Stomach (tissue), 9 donors: ENCODE results near the gene SIGLECL1. TPM values are rescaled to one million over a fixed set of nuclear protein-coding genes. Genes with fewer than 3 reads are reported as not detected.

ENCODE experiments used
- DNase-seq, 2 donors: peaks; one replicate each; pipeline versions ENCODE4 v3.0.0 to v3.0.0-alpha.2; 2013 to 2019
- H3K27ac ChIP-seq, 5 donors: fragments of 200-600 bp in 4 of 5; sonication (generic) in 4 of 5; one replicate each; pipeline ENCODE4 v1.5.1; 2013 to 2019; ENCODE audit warnings: mild to moderate bottlenecking in 1 of 5, moderate library complexity in 1 of 5
- H3K27me3 ChIP-seq, 3 donors: fragments of 200-600 bp; sonication (generic); one replicate each; pipeline ENCODE4 v1.5.1; 2017 to 2019; ENCODE audit warnings: mixed run types in 1 of 3
- H3K36me3 ChIP-seq, 4 donors: fragments of 200-600 bp; sonication (generic); 1 replicate in 3 of 4; 2 replicates in 1 of 4; pipeline ENCODE4 v1.5.1; 2016 to 2019
- H3K4me1 ChIP-seq, 4 donors: fragments of 200-600 bp; sonication (generic); one replicate each; pipeline ENCODE4 v1.5.1; 2016 to 2019
- H3K4me3 ChIP-seq, 4 donors: fragments of 200-600 bp; sonication (generic) in 3 of 4; one replicate each; pipeline ENCODE4 v1.5.1; 2016 to 2019; ENCODE audit warnings: mild to moderate bottlenecking in 1 of 4
- H3K9me3 ChIP-seq, 4 donors: fragments of 200-600 bp; sonication (generic); one replicate each; pipeline ENCODE4 v1.5.1; 2016 to 2019
- CTCF ChIP-seq, 7 experiments: fragments of 450-650 bp in 4 of 7; fragments of 200-600 bp in 3 of 7; sonication (generic) in 3 of 7; IDR thresholded peaks; one replicate each; pipeline ENCODE4 v1.5.1; 2016 to 2019; ENCODE audit warnings: antibody characterized with exemption in 7 of 7, control low read depth in 2 of 7, mild to moderate bottlenecking in 1 of 7
- EP300 ChIP-seq: sonication (generic); formaldehyde crosslinking; IDR thresholded peaks from one replicate; pipeline ENCODE4 v1.6.1; 2017; ENCODE audit warnings: antibody characterized with exemption
- POLR2A ChIP-seq, 4 donors: fragments of 450-650 bp; IDR thresholded peaks; one replicate each; pipeline ENCODE4 v1.6.1; 2016; ENCODE audit warnings: antibody characterized with exemption in 4 of 4, control low read depth in 2 of 4, mild to moderate bottlenecking in 1 of 4, moderate library complexity in 1 of 4
- POLR2AphosphoS5 ChIP-seq, 3 donors: sonication (generic); formaldehyde crosslinking; IDR thresholded peaks; one replicate each; pipeline ENCODE4 v1.6.1; 2016; ENCODE audit warnings: antibody characterized with exemption in 3 of 3
- WGBS, 5 donors: extraction: QIAGEN DNeasy Blood & Tissue Kit in 3 of 5; methylation state at CpG; one replicate each; pipeline versions ENCODE4 v1.1.5 to v1.1.7; 2013 to 2018; 5-methylcytosine and 5-hydroxymethylcytosine counted together
- intact Hi-C: fragments of 100-400 bp; cut with DNase I; formaldehyde crosslinking; loops from one replicate; pipeline ENCODE4 v1.15.1; 2023; ENCODE audit warnings: low total_unique reads
- polyA plus RNA-seq, 3 donors: library from polyadenylated mRNA; stranded (reverse); fragments of 200-250 nt; gene quantifications; one replicate each; pipeline ENCODE4 v1.2.3, GENCODE V29; 2013
- total RNA-seq, 5 donors: library from RNA; depleted of rRNA; stranded (reverse); fragments of >200 nt; gene quantifications; one replicate each; pipeline versions ENCODE4 v1.1.0 to v1.2.3, GENCODE V29; 2014 to 2016
- donor health status: healthy with polysubstance abuse.
- donor health status: Bipolar disorder and iron deficiency.
- donor health status: healthy.

SIGLECL1 gene
- total and polyA plus RNA-seq, 8 donors = not detected

- intact Hi-C loops = no loop called here
- Histone ChIP-seq H3K27ac (no peak overlapping the region), H3K4me1 (no peaks in the 10 kb centered on the region), H3K27me3 (peaks cover 0 to 7% (median 0%) of the 10 kb centered on the region in 3 donors), H3K36me3 (no peaks in the 10 kb centered on the region), H3K4me3 (no peak overlapping the region), H3K9me3 (no peaks in the 10 kb centered on the region)
- 44 to 53% (median 48%) methylated on average over 6 of the region's 6 CpGs for WGBS, 5 donors
- TF ChIP-seq POLR2A (IDR thresholded peaks at IDR 0.05) (no peak), EP300 (no peak), CTCF (IDR thresholded peaks at IDR 0.05) (no peak), POLR2AphosphoS5 (IDR thresholded peaks at IDR 0.05) (no peak)
- DNase-seq = no peak
These were observed 7.6 kb downstream of the SIGLECL1 start for GRCh38 chr19:51258165-51259160.

- TF ChIP-seq EP300 (no peak), POLR2AphosphoS5 (IDR thresholded peaks at IDR 0.05) (no peak), POLR2A (IDR thresholded peaks at IDR 0.05) (no peak), CTCF (IDR thresholded peaks at IDR 0.05) (peak in 3 of 7 experiments; percentile 14 to 34 (median 23))
- no peaks in the 10 kb centered on the region for H3K9me3 ChIP-seq
- H3K27me3 ChIP-seq = peaks cover 0 to 17% (median 0%) of the 10 kb centered on the region in 3 donors
- H3K27ac ChIP-seq = no peak overlapping the region
- peak in 1 of 2 donors; percentile 62 for DNase-seq
- no peaks in the 10 kb centered on the region for H3K36me3 ChIP-seq
- WGBS, 5 donors = 23 to 33% (median 32%) methylated on average over 5 of the region's 5 CpGs
- H3K4me1 ChIP-seq = no peaks in the 10 kb centered on the region
- intact Hi-C loops = no loop called here
- H3K4me3 ChIP-seq = no peak overlapping the region
These were observed 8.7 kb downstream of the SIGLECL1 start for GRCh38 chr19:51259348-51260245.

GRCh38 chr19:51263808-51264207, 12.9 kb downstream of the SIGLECL1 start:
- DNase-seq = no peak
- Histone ChIP-seq H3K36me3 (no peaks in the 10 kb centered on the region), H3K27ac (no peak overlapping the region), H3K4me3 (no peak overlapping the region), H3K27me3 (peaks cover 0 to 19% (median 0%) of the 10 kb centered on the region in 3 donors), H3K4me1 (no peaks in the 10 kb centered on the region), H3K9me3 (no peaks in the 10 kb centered on the region)
- intact Hi-C loops = no loop called here
- no peak for TF ChIP-seq POLR2AphosphoS5 (IDR thresholded peaks at IDR 0.05)
- TF ChIP-seq EP300 = no peak
- no peak for TF ChIP-seq POLR2A (IDR thresholded peaks at IDR 0.05)
- no peak for TF ChIP-seq CTCF (IDR thresholded peaks at IDR 0.05)
- 81 to 86% (median 82%) methylated on average over 4 of the region's 4 CpGs for WGBS, 5 donors

GRCh38 chr19:51271067-51271466, 20.2 kb downstream of the SIGLECL1 start:
- peak in 1 of 2 donors; percentile 9 for DNase-seq
- Histone ChIP-seq H3K36me3 (no peaks in the 10 kb centered on the region), H3K27ac (no peak overlapping the region), H3K4me1 (no peaks in the 10 kb centered on the region), H3K4me3 (no peak overlapping the region), H3K27me3 (peaks cover 0 to 16% (median 0%) of the 10 kb centered on the region in 3 donors), H3K9me3 (peaks cover 0 to 3% (median 0%) of the 10 kb centered on the region in 4 donors)
- TF ChIP-seq EP300 (no peak), POLR2AphosphoS5 (IDR thresholded peaks at IDR 0.05) (no peak), CTCF (IDR thresholded peaks at IDR 0.05) (no peak), POLR2A (IDR thresholded peaks at IDR 0.05) (no peak)
- intact Hi-C loops = no loop called here
- 53 to 63% (median 58%) methylated on average over 9 to 26 of the region's 26 CpGs for WGBS, 5 donors
